GM21737 (cell line): Measurements from ENCODE around the gene ATP5F1A.
"Not testable (repeated sequence)": the region's sequence is repeated elsewhere in the genome, so short reads cannot be mapped to it uniquely, and the experiment has no call there.

Source experiments
- ATAC-seq: cut with Tn5 transposase; IDR thresholded peaks from one replicate; pipeline ENCODE4 v1.9.1; 2021; ENCODE audit warnings: mild to moderate bottlenecking, moderate library complexity; ENCODE audit not compliant: unreplicated experiment

ATP5F1A gene

GRCh38 chr18:46048641-46049040 is 49.5 kb downstream of the ATP5F1A start:
- no peak for ATAC-seq

DNA sequence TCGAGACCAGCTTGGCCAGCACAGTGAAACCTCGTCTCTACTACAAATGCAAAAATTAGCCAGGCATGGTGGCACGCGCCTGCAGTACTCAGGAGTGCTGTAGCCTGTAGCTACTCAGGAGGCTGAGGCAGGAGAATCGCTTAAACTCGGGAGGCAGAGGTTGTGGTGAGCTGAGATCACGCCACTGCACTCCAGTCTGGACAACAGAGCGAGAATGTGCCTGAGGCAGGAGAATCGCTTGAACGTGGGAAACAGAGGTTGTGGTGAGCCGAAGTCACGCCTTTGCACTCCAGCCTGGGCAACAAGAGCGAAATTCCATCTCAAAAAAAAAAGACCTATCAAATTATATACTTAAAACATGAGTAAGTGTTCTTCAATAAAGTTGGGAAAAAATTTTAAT is 50.7 kb downstream of the ATP5F1A start:
- not testable (repeated sequence) for ATAC-seq

DNA sequence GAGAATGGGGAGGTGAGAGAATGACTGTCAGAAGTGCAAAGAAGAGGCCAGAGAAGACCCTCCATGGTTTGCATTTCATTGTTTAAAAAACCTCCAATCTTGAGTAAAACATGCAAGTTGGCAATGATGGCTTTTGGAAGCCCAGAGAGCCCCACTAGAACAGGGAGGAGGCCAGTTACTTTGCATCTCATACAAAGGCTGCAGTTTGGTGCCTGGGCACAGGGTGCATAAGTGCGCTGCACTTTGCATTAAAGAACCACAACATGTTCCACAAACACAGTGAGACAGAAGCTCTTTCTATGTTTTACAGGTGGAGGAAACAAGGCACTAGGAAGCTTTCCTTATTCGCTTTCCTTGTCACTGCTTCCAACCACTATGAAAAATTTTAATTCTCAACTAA is 51.4 kb downstream of the ATP5F1A start:
- no peak for ATAC-seq

GRCh38 chr18:46046126-46046525 is 52.0 kb downstream of the ATP5F1A start:
- no peak for ATAC-seq

DNA sequence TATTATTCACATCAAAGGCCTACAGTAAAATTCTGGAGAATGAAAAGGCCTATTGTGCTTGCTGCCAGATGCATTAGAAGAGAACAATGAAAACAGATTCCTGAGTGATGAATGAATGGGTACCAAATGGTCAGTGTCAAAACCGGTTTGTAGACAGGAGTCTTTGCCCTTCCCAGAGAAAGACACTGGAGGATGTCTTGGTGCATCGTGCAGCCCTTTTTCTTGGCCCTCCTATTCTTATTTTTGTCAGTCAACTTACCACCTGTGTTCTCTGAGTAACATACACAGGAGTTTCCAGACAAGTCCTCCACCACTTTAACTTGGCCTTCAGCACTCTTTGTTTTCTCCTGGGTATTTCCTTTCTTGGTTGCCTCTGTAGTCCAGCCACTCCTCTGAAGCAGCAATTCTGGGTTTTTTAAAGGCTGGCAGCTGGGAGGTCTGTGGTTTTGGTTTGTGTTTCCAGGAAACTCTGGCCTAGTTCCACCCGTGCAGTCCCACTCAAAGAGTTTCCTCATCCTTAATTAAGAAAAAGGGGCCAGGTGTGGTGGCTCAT is 55.4 kb downstream of the ATP5F1A start:
- no peak for ATAC-seq

DNA sequence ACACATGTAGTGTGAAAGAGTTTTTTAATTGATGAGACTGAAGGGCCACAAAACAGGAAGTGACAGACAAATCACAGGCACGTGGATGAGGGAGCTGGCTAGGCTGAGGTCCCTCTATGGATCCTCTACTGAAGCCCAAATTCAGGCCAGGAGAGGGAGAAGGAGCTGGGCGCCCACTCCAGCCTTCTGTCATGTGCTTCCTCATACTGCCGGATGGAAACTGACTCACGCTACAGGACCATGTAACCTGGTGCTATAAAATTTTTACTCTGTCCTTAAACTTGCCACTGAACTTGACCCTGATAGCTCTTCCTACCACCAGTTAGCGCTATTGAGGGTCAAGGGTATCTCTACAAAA is 57.4 kb downstream of the ATP5F1A start:
- no peak for ATAC-seq

- ATAC-seq = no peak
Measured at GRCh38 chr18:46040033-46040746, 57.9 kb downstream of the ATP5F1A start.

- ATAC-seq = no peak
Measured at GRCh38 chr18:46037512-46038305, 60.4 kb downstream of the ATP5F1A start.

- ATAC-seq = no peak
Measured at GRCh38 chr18:46035696-46036680, 62.1 kb downstream of the ATP5F1A start.

GRCh38 chr18:46034230-46034629 is 63.9 kb downstream of the ATP5F1A start:
- ATAC-seq = no peak

DNA sequence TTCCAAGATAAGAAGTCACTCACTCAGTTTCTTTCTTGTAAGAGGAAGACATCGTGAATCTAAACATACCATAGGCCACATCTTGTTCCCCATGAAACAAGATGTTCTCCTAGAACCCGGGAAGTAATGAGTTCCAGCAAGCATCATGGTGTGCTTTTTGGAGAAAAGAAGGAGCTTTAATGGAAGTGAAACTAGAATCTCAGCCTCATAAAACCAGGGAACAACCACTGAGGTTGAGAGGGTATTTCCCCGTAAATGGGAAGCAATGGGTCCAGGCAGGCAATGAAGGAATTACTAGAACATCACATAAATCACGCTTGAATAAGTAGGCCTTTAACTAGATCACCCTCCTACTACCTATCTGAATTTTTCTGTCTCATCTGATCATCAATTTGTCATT is 66.4 kb downstream of the ATP5F1A start:
- no peak for ATAC-seq
